Endothelial cell of hepatic sinusoid (primary cell): Measurements from ENCODE around the gene PITPNB.

Source experiments
- in situ Hi-C: cut with HindIII; loops from 2 replicates; pipeline ENCODE4 v1.10.0; 2017; ENCODE audit warnings: low sequenced_read_pairs

Gene PITPNB

GRCh38 chr22:27881421-27881820, 37.6 kb downstream of the PITPNB start:
- in situ Hi-C loops: no loop called here

- in situ Hi-C loops: no loop called here
Observed at GRCh38 chr22:27880778-27881394, 38.2 kb downstream of the PITPNB start.

- in situ Hi-C loops: no loop called here
Observed at GRCh38 chr22:27879923-27880322, 39.1 kb downstream of the PITPNB start.

GRCh38 chr22:27878541-27878940, 40.5 kb downstream of the PITPNB start:
- in situ Hi-C loops: no loop called here

- in situ Hi-C loops: no loop called here
Observed at GRCh38 chr22:27877501-27877900, 41.6 kb downstream of the PITPNB start.

- in situ Hi-C loops: no loop called here
Observed at GRCh38 chr22:27876684-27877083, 42.4 kb downstream of the PITPNB start.

- in situ Hi-C loops: no loop called here
Observed at GRCh38 chr22:27875951-27876350, 43.1 kb downstream of the PITPNB start.

GRCh38 chr22:27874764-27875163, 44.3 kb downstream of the PITPNB start:
- in situ Hi-C loops: no loop called here

- in situ Hi-C loops: no loop called here
Observed at GRCh38 chr22:27874185-27874584, 44.9 kb downstream of the PITPNB start.

GRCh38 chr22:27873472-27873871, 45.6 kb downstream of the PITPNB start:
- in situ Hi-C loops: no loop called here

- in situ Hi-C loops: no loop called here
Observed at GRCh38 chr22:27872488-27872887, 46.6 kb downstream of the PITPNB start.

GRCh38 chr22:27871306-27872014, 47.6 kb downstream of the PITPNB start:
- in situ Hi-C loops: no loop called here

- in situ Hi-C loops: no loop called here
Observed at GRCh38 chr22:27870234-27871191, 48.5 kb downstream of the PITPNB start.

GRCh38 chr22:27868732-27869282, 50.2 kb downstream of the PITPNB start:
- in situ Hi-C loops: no loop called here

- in situ Hi-C loops: no loop called here
Observed at GRCh38 chr22:27867953-27868731, 50.9 kb downstream of the PITPNB start.

GRCh38 chr22:27867085-27867952, 51.7 kb downstream of the PITPNB start:
- in situ Hi-C loops: no loop called here

- in situ Hi-C loops: no loop called here
Observed at GRCh38 chr22:27866135-27867084, 52.6 kb downstream of the PITPNB start.

GRCh38 chr22:27865496-27865895, 53.6 kb downstream of the PITPNB start:
- in situ Hi-C loops: no loop called here
